CD4-positive, alpha-beta T cell (primary cell): ENCODE data around the gene ZSCAN4. TPM values are rescaled to one million over a fixed set of nuclear protein-coding genes. Genes with fewer than 3 reads are reported as not detected.

Source experiments
- ATAC-seq: fragments of 200-7000 bp; cut with Tn5 transposase; one replicate; pipeline ENCODE4 v1.10.0; 2022; ENCODE audit warnings: mild to moderate bottlenecking; ENCODE audit not compliant: poor library complexity
- CTCF ChIA-PET: fragments of 350-600 bp; sonication (Branson Sonifier 250); formaldehyde crosslinking; loops from one replicate; lab custom pipeline; 2021; ENCODE audit warnings: antibody characterized with exemption, inconsistent platforms; lab: Charles Lee
- POLR2A ChIA-PET: fragments of 350-600 bp; sonication (Branson Sonifier 250); formaldehyde crosslinking; loops from one replicate; lab custom pipeline; 2021; ENCODE audit warnings: antibody characterized with exemption, inconsistent platforms; lab: Charles Lee
- DNase-seq, 14 experiments: peaks; one replicate each; pipeline ENCODE4 v3.0.0-alpha.2; 2013 to 2020; ENCODE audit warnings: mixed read lengths in 2 of 14
- H3K27ac ChIP-seq, 2 donors: one replicate each; pipeline versions ENCODE4 v1.5.1 to v1.7.0; 2013; ENCODE audit warnings: low read length in 2 of 2, low read depth in 1 of 2, mild to moderate bottlenecking in 1 of 2
- H3K27me3 ChIP-seq, 2 experiments: 1 replicate in 1 of 2; 2 replicates in 1 of 2; pipeline versions ENCODE4 v1.6.1 to v1.7.0; 2013; ENCODE audit warnings: low read length in 2 of 2, control low read depth in 1 of 2, mild to moderate bottlenecking in 1 of 2, moderate library complexity in 1 of 2; ENCODE audit not compliant: insufficient read depth in 2 of 2, control insufficient read depth in 1 of 2
- H3K36me3 ChIP-seq: one replicate; pipeline ENCODE4 v1.6.1; 2013; ENCODE audit warnings: low read length, control low read depth; ENCODE audit not compliant: insufficient read depth
- H3K4me1 ChIP-seq: one replicate; pipeline ENCODE4 v1.6.1; 2013; ENCODE audit warnings: low read length, control low read depth; ENCODE audit not compliant: insufficient read depth
- H3K4me3 ChIP-seq: one replicate; pipeline ENCODE4 v1.5.1; 2013; ENCODE audit warnings: mild to moderate bottlenecking, low read length, moderate library complexity
- H3K9me3 ChIP-seq, 2 experiments: 1 replicate in 1 of 2; 2 replicates in 1 of 2; pipeline versions ENCODE4 v1.6.1 to v1.7.0; 2013; ENCODE audit warnings: low read length in 2 of 2, mild to moderate bottlenecking in 2 of 2, control low read depth in 1 of 2, moderate library complexity in 1 of 2; ENCODE audit not compliant: control insufficient read depth in 1 of 2, insufficient read depth in 1 of 2
- H3K27ac Mint-ChIP-seq: one replicate; pipeline ENCODE4 v1.8.0; 2020; ENCODE audit warnings: mixed read lengths
- H3K27me3 Mint-ChIP-seq: one replicate; pipeline ENCODE4 v1.8.0; 2021; ENCODE audit warnings: mixed read lengths
- H3K36me3 Mint-ChIP-seq: one replicate; pipeline ENCODE4 v1.8.0; 2021; ENCODE audit warnings: low read depth, mixed read lengths
- H3K4me1 Mint-ChIP-seq: one replicate; pipeline ENCODE4 v1.8.0; 2021; ENCODE audit warnings: low read depth, mixed read lengths
- H3K4me3 Mint-ChIP-seq: one replicate; pipeline ENCODE4 v1.8.0; 2020; ENCODE audit warnings: mild to moderate bottlenecking, mixed read lengths
- H3K9me3 Mint-ChIP-seq: one replicate; pipeline ENCODE4 v1.8.0; 2020; ENCODE audit warnings: mixed read lengths
- intact Hi-C, 2 experiments: fragments of 100-400 bp; cut with DNase I in 1 of 2; cut with micrococcal nuclease in 1 of 2; formaldehyde crosslinking; loops; one replicate each; pipeline versions ENCODE4 v1.15.1 to v1.9.0; 2023 to 2025; cut with DNase I, micrococcal nuclease
- total RNA-seq, 174 experiments: library from RNA in 2 of 174; stranded (reverse) in 2 of 174; gene quantifications; one replicate each; pipeline ENCODE4 v1.2.3 and lab custom pipeline; 2021 to 2026
- TF ChIP-seq, protein P1 (sequence below): fragments of 200-600 bp; IDR thresholded peaks from one replicate; pipeline ENCODE4 v1.8.0; 2022; ENCODE audit warnings: antibody characterized with exemption, mild to moderate bottlenecking

ZSCAN4 gene
- total RNA-seq, 2 experiments from 2014 or later = not detected

DNA sequence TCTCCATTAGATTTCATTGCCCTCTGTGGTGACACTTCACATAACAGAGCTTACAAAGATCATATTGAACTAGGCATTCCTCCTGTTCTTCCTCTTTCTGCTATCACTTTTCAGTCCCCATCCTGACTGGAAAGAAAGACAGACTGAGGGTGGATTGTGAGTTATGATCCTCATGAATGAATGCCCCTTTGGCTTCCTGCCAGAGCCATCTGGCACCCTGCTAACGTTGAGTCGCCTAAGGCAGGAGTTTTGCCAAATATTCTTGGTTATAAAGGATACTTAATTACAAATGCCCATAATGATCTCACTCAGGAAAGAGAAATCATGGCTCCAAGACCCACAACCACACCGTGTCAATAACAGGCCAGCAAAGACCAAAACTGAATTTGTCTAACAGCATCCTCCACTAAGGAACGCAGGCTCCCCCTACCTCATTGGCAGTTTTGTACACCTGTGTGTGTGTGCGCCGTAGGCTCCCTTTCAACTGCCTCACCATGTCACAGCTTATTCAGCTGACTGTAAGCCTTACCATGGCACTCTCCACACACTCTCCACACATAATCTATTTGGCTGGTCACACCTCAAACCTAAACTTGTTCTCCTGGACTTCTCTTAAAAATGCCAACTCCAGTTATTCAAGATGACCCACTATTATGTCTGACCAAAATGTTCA lies 20.3 kb upstream of the ZSCAN4 start:
- POLR2A ChIA-PET = interaction anchor here (0.9 kb wide), 1 partner anchor 16 kb away, joined by 3 read pairs; no protein-coding TSS in a partner anchor
- peaks cover 30% of the 10 kb centered on the region for H3K9me3 Mint-ChIP-seq
- H3K4me1 Mint-ChIP-seq = peaks cover 6% of the 10 kb centered on the region
- peaks cover 13% of the 10 kb centered on the region for H3K27me3 Mint-ChIP-seq
- Histone ChIP-seq H3K27me3 (no peaks in the 10 kb centered on the region), H3K36me3 (no peaks in the 10 kb centered on the region), H3K4me1 (no peaks in the 10 kb centered on the region), H3K4me3 (no peak overlapping the region), H3K9me3 (peaks cover 27 to 49% of the 10 kb centered on the region in 2 experiments), H3K27ac (no peak overlapping the region)
- no peak overlapping the region for H3K27ac Mint-ChIP-seq
- ATAC-seq (no peak), DNase-seq (no peak)
- intact Hi-C loops = no loop called here
- CTCF ChIA-PET = no interaction called here
- no peak overlapping the region for H3K4me3 Mint-ChIP-seq
- TF ChIP-seq, protein P1, sequence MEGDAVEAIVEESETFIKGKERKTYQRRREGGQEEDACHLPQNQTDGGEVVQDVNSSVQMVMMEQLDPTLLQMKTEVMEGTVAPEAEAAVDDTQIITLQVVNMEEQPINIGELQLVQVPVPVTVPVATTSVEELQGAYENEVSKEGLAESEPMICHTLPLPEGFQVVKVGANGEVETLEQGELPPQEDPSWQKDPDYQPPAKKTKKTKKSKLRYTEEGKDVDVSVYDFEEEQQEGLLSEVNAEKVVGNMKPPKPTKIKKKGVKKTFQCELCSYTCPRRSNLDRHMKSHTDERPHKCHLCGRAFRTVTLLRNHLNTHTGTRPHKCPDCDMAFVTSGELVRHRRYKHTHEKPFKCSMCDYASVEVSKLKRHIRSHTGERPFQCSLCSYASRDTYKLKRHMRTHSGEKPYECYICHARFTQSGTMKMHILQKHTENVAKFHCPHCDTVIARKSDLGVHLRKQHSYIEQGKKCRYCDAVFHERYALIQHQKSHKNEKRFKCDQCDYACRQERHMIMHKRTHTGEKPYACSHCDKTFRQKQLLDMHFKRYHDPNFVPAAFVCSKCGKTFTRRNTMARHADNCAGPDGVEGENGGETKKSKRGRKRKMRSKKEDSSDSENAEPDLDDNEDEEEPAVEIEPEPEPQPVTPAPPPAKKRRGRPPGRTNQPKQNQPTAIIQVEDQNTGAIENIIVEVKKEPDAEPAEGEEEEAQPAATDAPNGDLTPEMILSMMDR = no peak
- H3K36me3 Mint-ChIP-seq = peaks cover 66% of the 10 kb centered on the region

DNA sequence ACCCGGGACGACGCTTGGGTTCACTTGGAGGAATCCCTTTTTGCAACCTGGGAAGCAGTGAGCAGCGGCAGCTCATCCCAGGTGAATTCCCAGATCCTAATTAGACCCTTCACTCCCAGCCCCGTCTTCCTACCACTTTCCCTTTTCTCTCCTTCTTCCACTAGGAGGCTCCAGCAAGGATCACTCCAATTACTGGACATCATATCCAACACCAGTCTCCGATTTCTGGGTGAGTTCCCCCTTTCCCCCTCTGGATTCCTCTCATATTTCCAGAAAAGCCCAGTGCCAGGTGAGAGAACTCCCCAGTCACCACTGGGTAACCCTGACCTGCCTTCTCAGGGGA lies 17.1 kb upstream of the ZSCAN4 start:
- no peak overlapping the region for H3K27ac Mint-ChIP-seq
- Histone ChIP-seq H3K9me3 (peaks cover 28 to 36% of the 10 kb centered on the region in 2 experiments), H3K4me1 (no peaks in the 10 kb centered on the region), H3K27ac (no peak overlapping the region), H3K27me3 (peaks cover 0 to 3% of the 10 kb centered on the region in 2 experiments), H3K4me3 (no peak overlapping the region), H3K36me3 (no peaks in the 10 kb centered on the region)
- H3K36me3 Mint-ChIP-seq = peaks cover 67% of the 10 kb centered on the region
- H3K4me3 Mint-ChIP-seq = no peak overlapping the region
- CTCF ChIA-PET = no interaction called here
- TF ChIP-seq, protein P1 = no peak
- peaks cover 40% of the 10 kb centered on the region for H3K27me3 Mint-ChIP-seq
- no peak for ATAC-seq
- POLR2A ChIA-PET = no interaction called here
- DNase-seq = no peak
- intact Hi-C loops = no loop called here
- H3K9me3 Mint-ChIP-seq = peaks cover 44% of the 10 kb centered on the region
- H3K4me1 Mint-ChIP-seq = peaks cover 6% of the 10 kb centered on the region

DNA sequence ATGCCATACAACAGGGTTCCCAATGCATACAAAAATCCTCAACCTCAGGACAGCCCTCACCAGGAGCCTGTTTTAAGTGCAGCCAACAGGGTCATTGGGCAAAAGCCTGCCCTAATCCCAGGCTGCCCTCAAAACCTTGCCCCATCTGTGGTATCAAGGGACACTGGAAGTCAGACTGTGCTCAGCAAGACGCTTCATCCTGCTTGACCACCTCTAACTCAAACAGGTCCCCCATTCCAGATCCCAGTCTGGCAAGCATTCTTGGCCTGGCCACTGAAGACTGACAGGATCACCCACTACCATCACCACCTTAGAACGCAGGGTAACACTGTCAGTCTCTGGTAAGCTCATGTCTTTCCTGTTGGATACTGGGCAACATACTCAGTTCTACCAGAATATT lies 15.0 kb upstream of the ZSCAN4 start:
- ChIA-PET POLR2A (no interaction called here), CTCF (no interaction called here)
- TF ChIP-seq, protein P1 = no peak
- intact Hi-C loops = no loop called here
- Mint-ChIP-seq H3K27me3 (peaks cover 52% of the 10 kb centered on the region), H3K4me3 (no peak overlapping the region), H3K9me3 (peaks cover 36% of the 10 kb centered on the region), H3K36me3 (peaks cover 54% of the 10 kb centered on the region), H3K27ac (no peak overlapping the region), H3K4me1 (peaks cover 6% of the 10 kb centered on the region)
- Histone ChIP-seq H3K36me3 (no peaks in the 10 kb centered on the region), H3K27me3 (peaks cover 0 to 3% of the 10 kb centered on the region in 2 experiments), H3K4me1 (no peaks in the 10 kb centered on the region), H3K4me3 (no peak overlapping the region), H3K27ac (no peak overlapping the region), H3K9me3 (peaks cover 18 to 35% of the 10 kb centered on the region in 2 experiments)
- ATAC-seq (no peak), DNase-seq (no peak)
